ENCODE measurements around the gene ROR1. TPM values are rescaled to one million over a fixed set of nuclear protein-coding genes. Genes with fewer than 3 reads are reported as not detected.

The ROR1 gene
- total and polyA plus RNA-seq, 10 of the 15 experiments (the other 5 are each of a cell fraction or from before 2014, with no cell fraction given): 0.02 to 0.08 (median 0.05) TPM; not detected in 6

DNA sequence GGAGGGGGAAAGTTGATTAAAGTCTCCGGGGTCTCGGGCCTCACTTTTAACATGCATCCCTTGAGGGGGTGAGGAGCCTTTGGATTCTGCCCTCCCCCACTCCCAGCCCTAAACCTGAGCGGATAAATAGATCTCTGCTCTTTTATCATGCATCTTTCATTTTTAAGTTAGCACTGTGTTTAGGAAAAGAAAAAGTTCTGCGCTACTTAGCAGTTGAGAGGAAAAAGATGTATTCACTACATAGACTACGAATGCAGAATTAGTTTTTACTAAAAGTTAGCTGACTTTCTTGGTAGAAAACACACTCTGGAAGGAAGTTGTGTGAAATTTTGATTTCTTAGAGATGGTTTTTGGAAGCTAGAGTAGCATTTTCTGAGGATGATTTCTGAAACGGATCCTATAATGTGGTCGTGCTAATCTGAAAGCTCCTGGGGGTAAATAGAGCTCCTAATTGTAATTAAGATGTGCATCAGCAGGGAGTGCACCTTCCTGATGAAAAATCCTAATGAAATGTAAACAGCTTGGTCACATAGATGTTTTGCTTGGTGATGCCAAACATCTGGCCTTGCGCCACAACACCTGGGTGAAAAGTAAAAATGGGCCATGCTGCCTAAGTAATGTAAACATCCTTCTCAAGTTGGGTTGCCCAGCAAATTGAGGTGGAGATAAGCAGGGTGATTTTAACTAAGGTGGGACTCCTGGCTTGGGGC is 1.8 kb downstream of the ROR1 start:
- intact Hi-C loops (cut with micrococcal nuclease; ENCODE audit: unreplicated experiment) (no loop called here), in situ Hi-C loops (cut with MboI) (no loop called here)
- no peaks in the 10 kb centered on the region for H3K9me3 ChIP-seq (replicated peaks; ENCODE audit: control insufficient read depth, insufficient read depth, low read length)
- DNase-seq (ENCODE audit: low read depth, low spot score) (no peak), ATAC-seq (no peak), FAIRE-seq (no peak)
- no peak overlapping the region for H3K9ac ChIP-seq (ENCODE audit: control insufficient read depth, insufficient read depth, low read length)
- ChIA-PET SMC1A (ENCODE audit: uncharacterized antibody, unreplicated experiment) (interaction anchor here (0.7 kb wide), 1 partner anchor 143 kb away, joined by 4 read pairs; no protein-coding TSS in a partner anchor), RAD21 (ENCODE audit: unreplicated experiment) (no interaction called here), POLR2A (no interaction called here), CTCF (interaction anchor here (0.7 kb wide), 1 partner anchor 24 kb away, joined by 4 read pairs; no protein-coding TSS in a partner anchor)
- 33% methylated on average over 8 of the region's 8 CpGs for WGBS (ENCODE audit: insufficient coverage, insufficient replicate concordance, low lambda C conversion rate, missing lambda C conversion rate)
- no peak overlapping the region for H3K4me3 ChIP-seq
- no peaks in the 10 kb centered on the region for H4K20me1 ChIP-seq (ENCODE audit: control insufficient read depth, insufficient read depth)
- H3K27ac ChIP-seq (ENCODE audit: control insufficient read depth, insufficient read depth): no peak overlapping the region
- no TSS peak for BruUV-seq (replicated peaks)
- H2AFZ ChIP-seq (ENCODE audit: control insufficient read depth, low read depth, low read length): no peak overlapping the region
- H3K4me1 ChIP-seq (ENCODE audit: control insufficient read depth, insufficient read depth, low read length): no peaks in the 10 kb centered on the region
- H3K79me2 ChIP-seq (ENCODE audit: control insufficient read depth, insufficient read depth, low read length): no peaks in the 10 kb centered on the region
- H3K27me3 ChIP-seq (replicated peaks in 1 of 2; ENCODE audit: control insufficient read depth in 2 of 2, insufficient read depth in 2 of 2, low read length in 1 of 2): peaks cover 7 to 17% of the 10 kb centered on the region in 2 experiments
- TF ChIP-seq KLF5 (IDR thresholded peaks at IDR 0.05; ENCODE audit: partially characterized antibody): no peak
- TF ChIP-seq CHD4 (IDR thresholded peaks at IDR 0.05): no peak
- no peak for TF ChIP-seq ZNF384 (IDR thresholded peaks at IDR 0.05; ENCODE audit: borderline replicate concordance, low read depth, low read length)
- TF ChIP-seq, protein P1, sequence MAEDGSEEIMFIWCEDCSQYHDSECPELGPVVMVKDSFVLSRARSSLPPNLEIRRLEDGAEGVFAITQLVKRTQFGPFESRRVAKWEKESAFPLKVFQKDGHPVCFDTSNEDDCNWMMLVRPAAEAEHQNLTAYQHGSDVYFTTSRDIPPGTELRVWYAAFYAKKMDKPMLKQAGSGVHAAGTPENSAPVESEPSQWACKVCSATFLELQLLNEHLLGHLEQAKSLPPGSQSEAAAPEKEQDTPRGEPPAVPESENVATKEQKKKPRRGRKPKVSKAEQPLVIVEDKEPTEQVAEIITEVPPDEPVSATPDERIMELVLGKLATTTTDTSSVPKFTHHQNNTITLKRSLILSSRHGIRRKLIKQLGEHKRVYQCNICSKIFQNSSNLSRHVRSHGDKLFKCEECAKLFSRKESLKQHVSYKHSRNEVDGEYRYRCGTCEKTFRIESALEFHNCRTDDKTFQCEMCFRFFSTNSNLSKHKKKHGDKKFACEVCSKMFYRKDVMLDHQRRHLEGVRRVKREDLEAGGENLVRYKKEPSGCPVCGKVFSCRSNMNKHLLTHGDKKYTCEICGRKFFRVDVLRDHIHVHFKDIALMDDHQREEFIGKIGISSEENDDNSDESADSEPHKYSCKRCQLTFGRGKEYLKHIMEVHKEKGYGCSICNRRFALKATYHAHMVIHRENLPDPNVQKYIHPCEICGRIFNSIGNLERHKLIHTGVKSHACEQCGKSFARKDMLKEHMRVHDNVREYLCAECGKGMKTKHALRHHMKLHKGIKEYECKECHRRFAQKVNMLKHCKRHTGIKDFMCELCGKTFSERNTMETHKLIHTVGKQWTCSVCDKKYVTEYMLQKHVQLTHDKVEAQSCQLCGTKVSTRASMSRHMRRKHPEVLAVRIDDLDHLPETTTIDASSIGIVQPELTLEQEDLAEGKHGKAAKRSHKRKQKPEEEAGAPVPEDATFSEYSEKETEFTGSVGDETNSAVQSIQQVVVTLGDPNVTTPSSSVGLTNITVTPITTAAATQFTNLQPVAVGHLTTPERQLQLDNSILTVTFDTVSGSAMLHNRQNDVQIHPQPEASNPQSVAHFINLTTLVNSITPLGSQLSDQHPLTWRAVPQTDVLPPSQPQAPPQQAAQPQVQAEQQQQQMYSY (CRISPR knock-in tag; IDR thresholded peaks at IDR 0.05): no peak
- no peak for TF ChIP-seq CHD2 (IDR thresholded peaks at IDR 0.05; ENCODE audit: borderline replicate concordance, low read depth, low read length)
- TF ChIP-seq HCFC1 (IDR thresholded peaks at IDR 0.05; ENCODE audit: low read length): no peak
- no peak for TF ChIP-seq NBN (IDR thresholded peaks at IDR 0.05)
- TF ChIP-seq ZNF24 (IDR thresholded peaks at IDR 0.05): no peak
- TF ChIP-seq KAT2A (conservative IDR thresholded peaks at IDR 0.05; ENCODE audit: control insufficient read depth, low read depth, low read length): no peak
- TF ChIP-seq HDAC2 (IDR thresholded peaks at IDR 0.05): no peak
- no peak for TF ChIP-seq EZH2 (IDR thresholded peaks at IDR 0.05; ENCODE audit: borderline replicate concordance, control insufficient read depth, low read depth, low read length)
- no peak for TF ChIP-seq PAX5 (IDR thresholded peaks at IDR 0.05; ENCODE audit: borderline replicate concordance, low read depth, low read length)
- no peak for TF ChIP-seq CEBPB (IDR thresholded peaks at IDR 0.05; ENCODE audit: borderline replicate concordance in 1 of 2, low read depth in 2 of 2, low read length in 2 of 2)
- H3K36me3 ChIP-seq (ENCODE audit: control insufficient read depth in 2 of 2, insufficient read depth in 2 of 2, low read length in 1 of 2): no peaks in the 10 kb centered on the region
- no peak overlapping the region for H3K4me2 ChIP-seq (ENCODE audit: control insufficient read depth, insufficient read depth)
